Measurements from ENCODE around the gene ZNF710.

DNA sequence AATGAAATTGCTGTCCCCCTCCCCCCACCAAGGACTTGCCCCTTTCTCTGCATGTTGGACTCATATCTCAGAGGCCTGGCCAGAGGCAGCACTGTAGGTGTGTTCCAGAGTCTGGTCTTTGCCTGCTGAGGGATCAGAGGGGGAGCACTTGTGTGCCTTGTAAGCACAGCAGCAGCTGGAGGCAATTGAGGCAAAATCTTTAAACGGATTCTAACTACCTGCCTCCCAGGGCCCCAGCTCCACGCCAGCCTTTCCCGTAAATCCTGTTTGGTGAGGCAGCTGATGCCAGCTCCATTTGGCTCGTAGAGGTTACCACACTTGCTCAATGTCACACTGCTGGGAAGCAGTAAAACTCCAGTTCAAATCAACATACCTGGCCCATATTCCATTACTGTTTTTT, 103.4 kb downstream of the ZNF710 start:
- TF ChIP-seq CEBPB (IDR thresholded peaks at IDR 0.05; ENCODE audit: low read depth, low read length) (no peak), POLR2A (IDR thresholded peaks at IDR 0.05; ENCODE audit: low read depth, low read length) (no peak), SMC3 (IDR thresholded peaks at IDR 0.05; ENCODE audit: low read depth, low read length) (no peak), FOS (IDR thresholded peaks at IDR 0.05; ENCODE audit: low read depth, low read length) (no peak)
- TF ChIP-seq, protein P1, sequence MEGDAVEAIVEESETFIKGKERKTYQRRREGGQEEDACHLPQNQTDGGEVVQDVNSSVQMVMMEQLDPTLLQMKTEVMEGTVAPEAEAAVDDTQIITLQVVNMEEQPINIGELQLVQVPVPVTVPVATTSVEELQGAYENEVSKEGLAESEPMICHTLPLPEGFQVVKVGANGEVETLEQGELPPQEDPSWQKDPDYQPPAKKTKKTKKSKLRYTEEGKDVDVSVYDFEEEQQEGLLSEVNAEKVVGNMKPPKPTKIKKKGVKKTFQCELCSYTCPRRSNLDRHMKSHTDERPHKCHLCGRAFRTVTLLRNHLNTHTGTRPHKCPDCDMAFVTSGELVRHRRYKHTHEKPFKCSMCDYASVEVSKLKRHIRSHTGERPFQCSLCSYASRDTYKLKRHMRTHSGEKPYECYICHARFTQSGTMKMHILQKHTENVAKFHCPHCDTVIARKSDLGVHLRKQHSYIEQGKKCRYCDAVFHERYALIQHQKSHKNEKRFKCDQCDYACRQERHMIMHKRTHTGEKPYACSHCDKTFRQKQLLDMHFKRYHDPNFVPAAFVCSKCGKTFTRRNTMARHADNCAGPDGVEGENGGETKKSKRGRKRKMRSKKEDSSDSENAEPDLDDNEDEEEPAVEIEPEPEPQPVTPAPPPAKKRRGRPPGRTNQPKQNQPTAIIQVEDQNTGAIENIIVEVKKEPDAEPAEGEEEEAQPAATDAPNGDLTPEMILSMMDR (conservative IDR thresholded peaks at IDR 0.05; ENCODE audit: low read depth, low read length), result no peak
